H7 (cell line): ENCODE measurements around the gene LRRFIP1. TPM values are rescaled to one million over a fixed set of nuclear protein-coding genes. Genes with fewer than 3 reads are reported as not detected.

ENCODE experiments used
- DNase-seq: peaks from one replicate; pipeline ENCODE4 v3.0.0; 2012
- H3K27me3 ChIP-seq: 2 replicates; pipeline ENCODE4 v1.6.0; 2011; ENCODE audit warnings: mild to moderate bottlenecking, low read length; ENCODE audit not compliant: control insufficient read depth, insufficient read depth
- H3K36me3 ChIP-seq: replicated peaks from 2 replicates; pipeline ENCODE4 v1.5.1; 2011; ENCODE audit warnings: low read length; ENCODE audit not compliant: control insufficient read depth, insufficient read depth
- H3K4me3 ChIP-seq: 2 replicates; pipeline ENCODE4 v1.5.1; 2011; ENCODE audit warnings: low read depth, mild to moderate bottlenecking, control low read depth, low read length, moderate library complexity; ENCODE audit not compliant: insufficient read depth
- total RNA-seq: library from RNA; depleted of rRNA; stranded (reverse); fragments of >200 nt; shearing (Covaris generic); gene quantifications from 2 replicates; pipeline ENCODE4 v1.2.3, GENCODE V29; 2014

LRRFIP1 gene
- total RNA-seq, 1 experiment from 2014 or later: 49.9 TPM

GRCh38 chr2:237624565-237624964, 2.8 kb upstream of the LRRFIP1 start:
- Histone ChIP-seq H3K36me3 (no peaks in the 10 kb centered on the region), H3K4me3 (no peak overlapping the region), H3K27me3 (peaks cover 10% of the 10 kb centered on the region)
- DNase-seq: no peak

DNA sequence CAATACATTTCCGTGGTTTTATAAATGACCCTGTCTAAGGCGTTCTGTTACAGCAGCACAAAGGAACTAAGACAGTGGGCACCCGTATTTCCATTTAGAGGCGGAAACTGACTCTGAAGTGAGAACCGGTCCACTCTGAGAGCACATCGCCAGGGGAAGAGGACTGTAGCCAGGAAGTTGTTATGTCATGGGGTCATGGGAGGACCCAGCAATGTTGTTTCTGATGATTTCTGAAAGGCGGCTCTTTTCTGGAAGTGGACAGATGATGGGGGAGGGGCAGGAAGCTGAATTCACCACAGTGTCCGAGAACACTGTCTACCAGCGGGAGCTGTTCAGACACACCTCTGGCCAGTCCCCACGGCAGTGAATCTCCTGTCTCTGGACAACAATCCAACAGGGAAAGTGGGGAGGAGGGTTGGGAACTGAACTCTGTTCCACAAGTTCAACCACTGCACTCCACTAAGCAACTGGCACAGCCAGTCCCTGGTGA, 2.1 kb upstream of the LRRFIP1 start:
- Histone ChIP-seq H3K4me3 (no peak overlapping the region), H3K36me3 (no peaks in the 10 kb centered on the region), H3K27me3 (peaks cover 10% of the 10 kb centered on the region)
- no peak for DNase-seq

GRCh38 chr2:237625777-237626176, 1.6 kb upstream of the LRRFIP1 start:
- peaks cover 10% of the 10 kb centered on the region for H3K27me3 ChIP-seq
- H3K36me3 ChIP-seq: no peaks in the 10 kb centered on the region
- H3K4me3 ChIP-seq: no peak overlapping the region
- no peak for DNase-seq

GRCh38 chr2:237626813-237627440, 460 bp upstream of the LRRFIP1 start:
- Histone ChIP-seq H3K4me3 (peak overlapping the region; percentile 60), H3K27me3 (peaks cover 10% of the 10 kb centered on the region), H3K36me3 (no peaks in the 10 kb centered on the region; the same call in 1 of the 2 replicates)
- DNase-seq: peak; percentile 90

DNA sequence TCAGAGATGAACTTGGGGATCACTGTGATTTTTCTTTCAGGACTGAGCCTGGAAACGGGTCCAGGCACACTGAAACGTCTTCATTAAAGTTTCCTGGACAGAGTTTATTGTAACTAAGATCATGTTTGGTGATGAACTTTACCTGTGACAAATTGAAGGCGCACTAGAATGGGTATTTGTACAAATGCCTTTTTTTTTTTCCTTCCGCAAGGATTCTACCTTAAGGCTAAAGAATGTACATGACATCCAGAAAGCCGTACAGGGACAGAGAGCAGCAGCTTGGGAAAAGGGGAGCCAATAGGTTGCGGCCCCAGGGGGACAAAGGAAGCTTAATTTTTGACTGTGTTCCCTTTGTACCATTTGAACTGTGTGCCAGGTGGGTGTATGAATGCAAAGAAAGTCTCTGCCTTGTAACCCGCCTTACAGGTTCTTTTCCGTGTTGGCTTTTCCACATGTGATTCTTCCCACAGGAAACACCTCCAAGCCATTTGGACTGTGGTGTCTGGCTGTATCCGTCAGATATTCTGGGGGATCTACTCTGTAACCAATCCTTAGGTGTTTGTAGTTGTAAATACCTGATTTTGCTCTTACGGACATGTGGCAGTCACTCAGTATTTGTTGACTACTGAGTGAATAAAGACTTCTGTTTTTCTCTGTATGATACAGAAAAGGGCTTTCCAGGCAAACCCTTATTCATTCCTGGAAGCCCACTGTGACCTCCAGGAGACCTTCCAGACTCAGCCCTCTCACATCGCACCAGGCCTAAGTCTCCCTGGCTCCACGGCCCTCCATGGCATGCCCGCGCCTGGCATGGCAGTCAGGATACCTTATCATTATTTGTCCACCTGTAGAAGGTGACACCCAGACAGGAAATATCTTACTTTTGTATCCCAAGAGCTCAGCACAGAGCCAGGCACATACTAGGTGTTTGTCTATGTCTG, 1.1 kb downstream of the LRRFIP1 start:
- Histone ChIP-seq H3K36me3 (no peaks in the 10 kb centered on the region; the same call in 1 of the 2 replicates), H3K4me3 (peak overlapping the region; percentile 63), H3K27me3 (peaks cover 10% of the 10 kb centered on the region)
- DNase-seq: no peak

DNA sequence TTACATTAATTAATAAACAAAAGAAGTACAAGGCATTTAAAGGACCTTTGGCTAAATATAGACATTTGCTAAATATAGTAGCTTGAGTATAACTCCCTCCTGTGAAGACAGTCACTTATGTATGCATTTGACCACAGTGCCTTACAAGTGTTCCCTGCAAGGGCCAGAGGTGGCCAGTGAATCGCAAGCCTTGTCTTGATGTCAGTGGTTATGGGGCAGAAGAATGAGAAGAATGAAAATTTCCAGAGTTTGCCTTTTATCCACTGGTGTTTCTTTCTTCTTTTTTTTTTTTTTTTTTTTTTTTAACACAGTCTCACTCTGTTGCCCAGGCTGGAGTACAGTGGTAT, 1.8 kb downstream of the LRRFIP1 start:
- Histone ChIP-seq H3K36me3 (no peaks in the 10 kb centered on the region; the same call in 1 of the 2 replicates), H3K4me3 (no peak overlapping the region), H3K27me3 (peaks cover 10% of the 10 kb centered on the region)
- DNase-seq: no peak

GRCh38 chr2:237629739-237630138, 2.4 kb downstream of the LRRFIP1 start:
- Histone ChIP-seq H3K4me3 (no peak overlapping the region), H3K36me3 (no peaks in the 10 kb centered on the region; the same call in 1 of the 2 replicates), H3K27me3 (peaks cover 10% of the 10 kb centered on the region)
- DNase-seq: no peak

- DNase-seq: peak; percentile 61
- no peaks in the 10 kb centered on the region; the same call in 1 of the 2 replicates for H3K36me3 ChIP-seq
- no peak overlapping the region for H3K4me3 ChIP-seq
Observed at GRCh38 chr2:237630216-237631000, 3.0 kb downstream of the LRRFIP1 start.

GRCh38 chr2:237631007-237631785, 3.8 kb downstream of the LRRFIP1 start:
- Histone ChIP-seq H3K4me3 (no peak overlapping the region), H3K27me3 (peaks cover 10% of the 10 kb centered on the region), H3K36me3 (no peaks in the 10 kb centered on the region; the same call in 1 of the 2 replicates)
- peak; percentile 41 for DNase-seq

More at GRCh38 chr2:237630216-237631000, 3.0 kb downstream of the LRRFIP1 start:
- H3K27me3 ChIP-seq: peaks cover 10% of the 10 kb centered on the region

- Histone ChIP-seq H3K36me3 (no peaks in the 10 kb centered on the region; the same call in 1 of the 2 replicates), H3K27me3 (peaks cover 4% of the 10 kb centered on the region), H3K4me3 (no peak overlapping the region)
- DNase-seq: peak; percentile 41
Observed at GRCh38 chr2:237631801-237632585, 4.6 kb downstream of the LRRFIP1 start.

DNA sequence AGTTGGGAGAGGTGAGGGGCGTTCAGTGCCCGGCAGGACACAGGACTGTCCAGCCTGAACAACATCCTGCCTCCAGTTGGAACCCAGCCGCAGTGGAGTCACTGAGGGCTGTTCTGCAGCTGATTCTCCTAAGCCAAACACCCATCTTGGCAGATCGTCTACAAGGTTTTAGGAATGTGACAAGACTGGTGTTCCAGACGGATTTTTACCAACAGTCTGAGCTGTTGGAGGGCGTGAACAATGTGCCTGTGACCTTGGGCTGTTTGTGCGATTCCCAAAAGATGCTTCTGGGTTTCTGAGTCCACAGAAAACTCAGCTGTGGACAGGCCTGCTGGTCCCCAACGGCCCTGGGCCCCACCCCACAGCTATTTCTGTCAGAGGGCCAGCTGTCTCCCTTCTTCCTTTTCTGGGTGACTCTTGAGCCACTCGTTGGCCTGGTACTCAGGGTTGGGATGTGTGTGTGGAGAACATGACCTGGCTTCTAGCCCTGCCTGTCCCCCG, 5.7 kb downstream of the LRRFIP1 start:
- no peaks in the 10 kb centered on the region; the same call in 1 of the 2 replicates for H3K36me3 ChIP-seq
- no peak overlapping the region for H3K4me3 ChIP-seq
- DNase-seq: peak; percentile 14
- H3K27me3 ChIP-seq: peaks cover 3% of the 10 kb centered on the region; the same call in 1 of the 2 replicates

GRCh38 chr2:237636578-237636977, 9.2 kb downstream of the LRRFIP1 start:
- no peak overlapping the region for H3K4me3 ChIP-seq
- DNase-seq: no peak

More at GRCh38 chr2:237636578-237636977, 9.2 kb downstream of the LRRFIP1 start:
- no peaks in the 10 kb centered on the region for H3K27me3 ChIP-seq
- H3K36me3 ChIP-seq: peaks cover 1% of the 10 kb centered on the region
